Measurements from ENCODE around the gene YBEY.

Gene YBEY

DNA sequence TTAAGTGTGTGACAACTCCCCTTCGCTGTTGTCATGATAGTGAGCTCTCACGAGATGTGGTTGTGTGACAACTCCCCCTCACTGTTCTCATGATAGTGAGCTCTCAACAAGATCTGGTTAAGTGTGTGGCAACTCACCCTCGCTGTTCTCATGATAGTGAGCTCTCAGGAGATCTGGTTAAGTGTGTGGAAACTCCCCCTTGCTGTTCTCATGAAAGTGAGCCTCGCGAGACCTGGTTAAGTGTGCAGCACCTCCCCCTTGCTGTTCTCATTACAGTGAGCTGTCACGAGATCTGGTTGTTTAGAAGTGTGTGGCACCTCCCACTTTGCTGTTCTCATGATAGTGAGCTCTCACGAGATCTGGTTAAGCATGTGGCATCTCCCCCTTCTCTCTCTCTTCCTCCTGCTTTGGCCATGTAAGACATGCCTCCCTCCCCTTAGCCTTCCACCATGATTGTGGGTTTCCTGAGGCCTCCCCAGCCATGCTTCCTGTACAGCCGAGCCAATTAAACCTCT, 32.5 kb upstream of the YBEY start:
- TF ChIP-seq CTCF (IDR thresholded peaks at IDR 0.05; ENCODE audit: low read depth, low read length) = no peak
- no peak for DNase-seq (ENCODE audit: extremely low read depth, low read depth)

- DNase-seq (ENCODE audit: extremely low read depth, low read depth) = no peak
- TF ChIP-seq CTCF (IDR thresholded peaks at IDR 0.05; ENCODE audit: low read depth, low read length) = no peak
Observed at GRCh38 chr21:46254208-46254975, 31.8 kb upstream of the YBEY start.

DNA sequence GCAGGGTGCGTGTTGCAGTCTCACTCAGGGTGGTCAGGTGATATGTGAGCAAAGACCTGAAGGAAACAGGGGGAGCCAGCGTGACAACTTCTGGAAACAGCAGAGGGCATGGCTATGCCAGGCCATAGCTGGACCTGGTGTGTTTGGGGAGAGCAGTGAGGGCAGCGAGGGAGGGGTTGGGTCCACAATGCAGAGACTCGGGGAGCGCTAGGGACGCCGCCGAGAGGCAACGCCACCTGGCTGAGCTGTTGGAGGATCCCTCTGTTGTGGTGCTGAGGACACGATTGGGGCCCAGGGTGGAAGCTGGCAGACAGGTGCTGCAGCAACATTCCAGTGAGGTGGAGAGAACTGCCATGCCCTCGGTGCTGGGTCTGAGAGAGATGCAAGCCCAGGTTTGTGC, 31.0 kb upstream of the YBEY start:
- no peak for DNase-seq (ENCODE audit: extremely low read depth, low read depth)
- TF ChIP-seq CTCF (IDR thresholded peaks at IDR 0.05; ENCODE audit: low read depth, low read length) = no peak

DNA sequence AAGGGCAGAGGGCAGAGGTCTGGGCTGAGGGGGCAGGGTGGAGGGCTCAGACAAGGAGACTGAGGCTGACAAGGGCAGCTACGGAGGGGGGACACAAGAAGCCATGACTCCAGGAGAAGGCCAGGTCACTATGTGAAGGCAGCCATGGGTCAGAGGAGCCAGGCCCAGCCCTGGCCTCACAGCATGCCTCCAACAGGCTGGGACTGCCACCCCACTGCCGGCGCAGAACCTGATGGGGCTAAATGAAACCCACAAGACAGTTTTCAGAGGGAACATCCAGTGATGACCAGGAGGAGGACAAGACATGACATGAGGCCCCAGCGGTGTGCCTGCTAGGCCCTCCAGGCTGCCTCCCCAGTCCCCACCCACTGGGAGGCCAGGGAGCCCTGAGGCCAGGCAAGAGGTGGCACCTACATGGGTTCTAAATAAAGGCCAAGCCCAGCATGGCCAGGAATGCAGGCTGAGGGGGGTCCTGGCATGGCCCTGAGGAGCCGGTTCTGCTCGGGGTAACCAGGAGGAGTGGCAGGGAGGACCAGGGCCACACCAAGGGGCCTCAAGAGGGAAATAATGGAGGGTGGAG, 30.3 kb upstream of the YBEY start:
- no peak for TF ChIP-seq CTCF (IDR thresholded peaks at IDR 0.05; ENCODE audit: low read depth, low read length)

DNA sequence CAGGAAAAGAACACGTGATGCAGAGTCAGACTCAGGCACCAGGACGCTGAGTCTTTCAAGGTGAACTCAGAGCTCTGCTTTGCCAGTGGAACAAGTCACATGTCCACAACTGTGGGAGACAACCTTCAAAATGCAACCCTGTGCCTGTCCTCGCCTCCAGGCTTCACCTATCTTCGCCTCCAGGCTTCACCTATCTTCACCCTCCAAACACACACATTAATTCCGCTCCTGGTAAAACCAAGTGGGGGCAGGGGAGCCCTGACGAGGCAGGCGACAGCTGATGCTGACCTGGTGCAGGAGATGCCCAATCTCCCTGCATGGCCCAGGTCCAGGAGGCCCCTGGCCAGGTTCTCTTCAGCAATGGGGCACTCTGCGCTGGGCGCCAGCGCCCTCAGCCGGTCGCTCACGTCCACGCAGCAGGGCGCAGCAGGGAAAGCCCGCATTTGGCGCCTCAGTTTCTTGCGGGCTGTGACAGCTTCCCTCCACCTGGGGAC, 29.6 kb upstream of the YBEY start:
- no peak for TF ChIP-seq CTCF (IDR thresholded peaks at IDR 0.05; ENCODE audit: low read depth, low read length)

More for the DNA sequence above, 30.3 kb upstream of the YBEY start:
- DNase-seq (ENCODE audit: extremely low read depth, low read depth) = no peak

GRCh38 chr21:46264046-46264689, 22.0 kb upstream of the YBEY start:
- TF ChIP-seq CTCF (IDR thresholded peaks at IDR 0.05; ENCODE audit: low read depth, low read length) = no peak
- DNase-seq (ENCODE audit: extremely low read depth, low read depth) = no peak

More for the DNA sequence above, 29.6 kb upstream of the YBEY start:
- no peak for DNase-seq (ENCODE audit: extremely low read depth, low read depth)

Data from AG09319 (cell line).